Memory B cell (primary cell): Measurements from ENCODE around the gene SH3RF3.
"Not testable (repeated sequence)": the region's sequence is repeated elsewhere in the genome, so short reads cannot be mapped to it uniquely, and the experiment has no call there.

Experiments used
- ATAC-seq: fragments of 150-1000 bp; cut with Tn5 transposase; 2 replicates; pipeline ENCODE4 v1.10.0; 2021; ENCODE audit warnings: low read depth, mild to moderate bottlenecking, moderate library complexity
- DNase-seq, 2 donors: peaks; one replicate each; pipeline ENCODE4 v3.0.0; 2022; ENCODE audit warnings: low spot score in 2 of 2
- H3K27ac Mint-ChIP-seq: one replicate; pipeline ENCODE4 v1.8.0; 2022; ENCODE audit warnings: mild to moderate bottlenecking, moderate library complexity, mixed read lengths
- H3K27me3 Mint-ChIP-seq: one replicate; pipeline ENCODE4 v1.8.0; 2022; ENCODE audit warnings: mixed read lengths
- H3K36me3 Mint-ChIP-seq: one replicate; pipeline ENCODE4 v1.8.0; 2022; ENCODE audit warnings: mild to moderate bottlenecking, mixed read lengths
- H3K4me1 Mint-ChIP-seq: one replicate; pipeline ENCODE4 v1.8.0; 2022; ENCODE audit warnings: mixed read lengths
- H3K4me3 Mint-ChIP-seq: one replicate; pipeline ENCODE4 v1.8.0; 2022; ENCODE audit warnings: mild to moderate bottlenecking, moderate library complexity, mixed read lengths
- H3K9me3 Mint-ChIP-seq: one replicate; pipeline ENCODE4 v1.8.0; 2022; ENCODE audit warnings: mixed read lengths

The SH3RF3 gene

DNA sequence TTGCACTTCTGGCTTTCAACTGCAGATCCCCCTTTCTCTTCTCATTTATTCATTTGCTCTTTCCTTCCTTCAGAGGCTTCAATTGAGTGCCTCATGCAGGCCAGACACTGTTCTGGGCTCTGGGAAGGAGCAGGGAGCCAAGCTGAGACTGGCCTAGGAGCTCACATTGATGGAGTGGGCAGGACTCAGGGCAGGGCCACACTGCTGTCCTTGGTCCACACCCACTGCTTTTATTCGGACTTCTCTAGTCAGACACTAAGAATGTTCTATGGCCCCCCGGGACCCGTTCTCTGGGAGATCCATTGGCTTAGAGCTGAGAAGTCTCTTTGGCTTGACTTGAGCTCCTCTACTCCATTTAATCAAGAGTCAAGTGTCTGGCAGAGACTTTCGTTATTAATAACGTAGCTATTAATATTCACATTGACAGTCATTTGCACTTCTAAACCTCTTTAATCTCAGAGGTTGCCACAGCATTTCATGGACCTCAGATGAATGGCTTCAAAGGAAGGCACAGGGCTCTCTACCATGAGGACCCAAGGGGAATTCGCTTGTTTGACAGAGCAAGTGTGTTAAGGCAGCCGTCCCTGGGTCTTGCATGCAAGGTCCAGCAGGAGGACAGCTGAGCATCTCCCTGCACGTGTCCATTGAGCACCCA lies 20.1 kb downstream of the SH3RF3 start:
- Mint-ChIP-seq H3K9me3 (no peaks in the 10 kb centered on the region), H3K36me3 (no peaks in the 10 kb centered on the region)

DNA sequence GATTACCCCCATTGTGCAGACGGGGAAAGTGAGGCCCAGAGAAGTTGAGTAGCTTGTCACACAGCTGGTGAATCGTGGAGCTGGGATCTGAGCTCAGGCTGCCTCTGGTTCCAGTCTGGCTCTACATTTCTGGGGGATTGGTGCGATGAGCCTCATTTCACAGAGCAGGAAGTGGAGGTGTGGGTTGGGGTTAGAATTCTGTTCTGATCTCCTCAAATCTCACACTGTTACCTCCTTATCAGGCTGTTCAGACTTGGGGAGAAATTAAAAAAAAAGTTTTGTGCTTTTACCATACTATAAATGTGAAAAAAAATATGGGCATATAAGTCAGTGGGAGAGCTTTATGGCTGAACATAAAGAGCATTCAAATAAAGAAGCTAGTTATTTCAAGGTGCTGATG lies 21.6 kb downstream of the SH3RF3 start:
- H3K4me1 Mint-ChIP-seq, result peaks cover 5% of the 10 kb centered on the region
- no peak overlapping the region for H3K27ac Mint-ChIP-seq
- no peak overlapping the region for H3K4me3 Mint-ChIP-seq
- no peak for ATAC-seq
- no peak for DNase-seq
- H3K9me3 Mint-ChIP-seq, result no peaks in the 10 kb centered on the region
- H3K36me3 Mint-ChIP-seq, result no peaks in the 10 kb centered on the region
- H3K27me3 Mint-ChIP-seq, result peaks cover 4% of the 10 kb centered on the region

More for the DNA sequence above, 20.1 kb downstream of the SH3RF3 start:
- DNase-seq (no peak), ATAC-seq (no peak)
- Mint-ChIP-seq H3K27me3 (peaks cover 4% of the 10 kb centered on the region), H3K4me3 (no peak overlapping the region), H3K4me1 (peaks cover 5% of the 10 kb centered on the region), H3K27ac (no peak overlapping the region)

DNA sequence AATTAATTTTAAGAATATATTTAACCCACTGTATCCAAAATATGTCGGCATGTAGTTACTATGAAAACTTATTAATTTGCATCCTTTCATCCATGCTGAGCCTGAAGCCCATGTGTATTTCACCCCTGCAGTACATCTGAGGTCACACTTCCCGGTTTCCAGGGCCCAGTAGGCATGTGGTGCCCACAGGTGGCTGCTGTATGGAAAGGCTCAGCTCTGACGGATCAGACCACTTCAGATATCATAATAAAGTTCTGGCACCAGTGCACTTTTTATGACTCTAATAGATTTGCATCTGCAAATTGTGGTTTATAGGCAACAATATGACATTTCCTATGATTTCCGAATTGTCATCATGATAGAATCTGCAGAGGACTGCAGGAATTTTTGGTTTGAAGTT lies 22.5 kb downstream of the SH3RF3 start:
- Mint-ChIP-seq H3K4me3 (no peak overlapping the region), H3K9me3 (no peaks in the 10 kb centered on the region), H3K27me3 (peaks cover 4% of the 10 kb centered on the region), H3K4me1 (peaks cover 5% of the 10 kb centered on the region), H3K27ac (no peak overlapping the region), H3K36me3 (no peaks in the 10 kb centered on the region)
- DNase-seq (no peak), ATAC-seq (no peak)

DNA sequence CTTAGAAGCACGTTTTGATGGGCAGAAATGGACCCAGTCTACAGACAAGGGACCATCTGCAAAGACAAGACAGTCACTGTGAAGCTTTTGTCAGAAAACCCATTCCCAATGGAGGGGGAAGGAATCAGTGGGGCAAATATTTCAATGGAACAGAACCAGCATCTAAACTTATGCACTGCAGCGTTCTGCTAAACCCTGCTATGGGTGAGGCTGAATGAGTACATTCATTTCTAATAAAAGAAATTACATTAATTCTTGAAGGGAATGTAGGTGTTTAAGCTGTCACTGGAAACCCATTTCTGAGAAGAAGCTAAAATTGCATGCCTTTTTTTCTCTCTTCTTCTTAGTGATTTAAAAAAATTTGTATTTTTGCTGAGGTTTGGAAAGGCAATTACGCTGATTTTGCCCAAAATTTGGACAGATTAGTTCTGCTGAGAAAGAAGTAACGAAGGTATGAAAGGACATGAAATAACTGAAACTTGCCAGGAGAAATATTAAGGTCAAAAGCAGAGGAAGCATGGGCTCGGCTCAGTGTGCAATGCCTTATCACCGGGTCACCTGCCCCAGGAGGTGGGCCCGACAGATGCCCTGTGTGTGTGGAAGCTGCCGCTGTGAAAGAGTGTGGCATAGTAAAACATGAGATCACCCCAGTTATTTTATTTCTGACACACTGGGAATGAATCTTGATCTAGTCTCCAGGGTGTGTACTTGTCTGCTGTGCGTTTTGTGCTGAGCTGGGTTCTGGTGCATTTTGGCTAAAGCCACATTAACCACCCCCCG lies 24.2 kb downstream of the SH3RF3 start:
- Mint-ChIP-seq H3K36me3 (no peaks in the 10 kb centered on the region), H3K4me1 (peaks cover 4% of the 10 kb centered on the region), H3K27me3 (peaks cover 4% of the 10 kb centered on the region), H3K9me3 (no peaks in the 10 kb centered on the region), H3K4me3 (no peak overlapping the region), H3K27ac (no peak overlapping the region)
- no peak for ATAC-seq
- no peak for DNase-seq

DNA sequence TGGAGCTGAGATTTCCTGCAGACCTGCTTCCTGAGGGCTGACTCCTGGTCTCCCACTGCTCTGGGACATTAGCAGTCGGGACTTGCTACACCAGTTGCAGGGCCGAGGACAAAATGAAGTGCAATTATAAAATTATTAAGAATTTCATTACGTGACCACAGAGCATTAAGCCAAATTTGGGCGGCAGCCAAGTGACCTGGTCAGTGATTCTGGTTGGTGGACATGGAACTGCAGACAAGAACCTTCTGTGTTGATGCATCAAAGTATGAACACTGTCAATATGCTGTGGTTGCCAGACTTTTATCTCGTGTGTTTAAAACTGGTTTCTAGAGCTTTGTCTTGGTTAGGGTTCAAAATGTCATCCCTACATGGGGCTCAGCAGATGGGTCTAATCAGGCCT lies 24.8 kb downstream of the SH3RF3 start:
- Mint-ChIP-seq H3K27me3 (peaks cover 4% of the 10 kb centered on the region), H3K27ac (no peak overlapping the region)

DNA sequence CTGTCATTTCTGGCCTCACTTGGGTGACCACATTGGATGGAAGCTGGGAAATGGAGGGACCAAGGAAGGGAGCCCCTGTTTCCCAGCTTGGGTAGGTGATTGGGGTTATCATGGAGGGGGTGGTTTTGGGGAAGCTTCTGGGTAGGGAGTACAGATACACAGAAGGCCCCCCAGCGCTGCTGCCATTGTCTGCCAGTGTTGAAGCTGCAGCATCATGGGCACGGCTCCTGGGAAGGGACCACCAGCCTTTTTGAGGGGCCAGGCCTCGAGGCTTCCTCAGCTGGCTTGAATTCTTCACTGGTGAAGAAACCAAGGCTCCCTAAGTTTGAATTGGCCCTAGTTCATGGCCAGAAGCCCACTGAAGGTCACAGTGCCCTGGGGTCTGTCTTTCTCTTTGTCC lies 25.2 kb downstream of the SH3RF3 start:
- DNase-seq, result no peak

More for the DNA sequence above, 24.8 kb downstream of the SH3RF3 start:
- ATAC-seq, result no peak
- no peak overlapping the region for H3K4me3 Mint-ChIP-seq
- no peaks in the 10 kb centered on the region for H3K9me3 Mint-ChIP-seq
- H3K36me3 Mint-ChIP-seq, result no peaks in the 10 kb centered on the region
- no peak for DNase-seq
- peaks cover 2% of the 10 kb centered on the region for H3K4me1 Mint-ChIP-seq

DNA sequence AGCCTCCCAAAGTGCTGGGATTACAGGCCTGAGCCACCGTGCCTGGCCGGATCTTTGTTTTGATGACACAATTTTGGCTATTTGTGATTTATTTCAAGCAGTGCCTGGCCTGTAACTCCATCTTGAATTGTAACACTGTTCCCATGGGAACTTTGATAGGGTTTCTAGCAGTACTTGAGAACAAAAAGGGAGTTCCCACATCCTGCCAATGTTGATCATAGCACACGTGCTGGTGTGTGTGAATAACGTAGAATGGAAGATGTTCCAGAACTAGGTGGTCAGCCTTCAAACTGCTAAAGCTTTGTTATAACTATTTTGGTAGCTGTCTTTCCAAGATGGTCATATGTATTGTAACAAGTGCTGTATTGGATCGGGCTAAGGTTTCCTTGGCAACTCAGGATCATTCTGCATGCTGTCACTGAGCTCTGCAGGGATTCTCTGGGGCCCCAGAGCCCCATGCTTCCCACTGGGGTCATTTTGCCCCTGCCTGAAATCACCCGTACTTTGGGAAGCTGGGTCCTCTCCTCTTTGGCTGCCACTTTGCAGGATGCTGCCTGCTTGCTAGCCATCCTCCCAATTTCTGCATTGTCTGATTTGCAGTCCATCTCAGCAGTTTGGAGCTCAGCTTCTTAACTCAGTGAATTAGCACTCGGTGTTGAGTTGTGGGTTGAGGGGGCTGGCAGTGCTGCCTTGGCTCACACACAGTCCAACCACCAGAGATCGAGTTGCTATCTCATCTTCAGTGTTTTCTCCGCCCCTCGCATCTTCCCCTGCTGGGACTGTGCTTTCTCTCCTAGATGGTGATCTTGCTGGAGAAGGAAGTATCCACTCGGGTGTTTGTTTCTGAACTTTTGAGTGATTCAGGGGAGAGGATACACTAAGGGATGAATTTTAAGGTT lies 26.8 kb downstream of the SH3RF3 start:
- Mint-ChIP-seq H3K27me3 (peaks cover 3% of the 10 kb centered on the region), H3K4me1 (no peaks in the 10 kb centered on the region)

More for the DNA sequence above, 25.2 kb downstream of the SH3RF3 start:
- no peaks in the 10 kb centered on the region for H3K36me3 Mint-ChIP-seq
- ATAC-seq, result no peak
- no peak overlapping the region for H3K27ac Mint-ChIP-seq
- H3K27me3 Mint-ChIP-seq, result peaks cover 4% of the 10 kb centered on the region
- H3K4me1 Mint-ChIP-seq, result peaks cover 2% of the 10 kb centered on the region
- no peaks in the 10 kb centered on the region for H3K9me3 Mint-ChIP-seq
- no peak overlapping the region for H3K4me3 Mint-ChIP-seq

DNA sequence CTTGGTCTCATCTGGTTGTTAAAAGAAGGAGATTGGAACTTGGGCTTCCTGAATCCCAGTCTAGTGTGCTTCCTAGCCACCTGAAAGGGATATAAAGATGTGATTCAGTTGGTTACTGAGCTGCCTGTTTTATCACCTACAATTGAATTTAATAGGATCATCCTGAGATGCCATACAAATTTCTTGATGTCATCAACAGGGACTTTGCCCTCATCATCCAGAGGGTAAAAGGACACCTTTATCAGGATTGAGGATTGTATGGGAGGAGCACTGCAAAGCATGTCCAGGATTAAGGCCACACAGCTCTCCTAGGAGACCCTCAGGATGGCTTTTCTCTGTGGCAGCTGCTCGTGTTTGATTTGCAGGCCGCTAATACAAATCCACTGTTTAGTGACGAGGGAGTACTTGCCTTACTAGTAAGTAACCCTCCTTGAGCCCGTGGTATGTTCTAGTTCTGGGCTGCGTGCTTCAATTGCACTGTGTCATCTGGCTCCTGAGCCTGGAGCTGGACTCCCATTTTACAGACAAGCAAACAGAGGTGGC lies 28.6 kb downstream of the SH3RF3 start:
- Mint-ChIP-seq H3K27ac (no peak overlapping the region), H3K4me3 (no peak overlapping the region), H3K4me1 (no peaks in the 10 kb centered on the region), H3K27me3 (peaks cover 6% of the 10 kb centered on the region), H3K9me3 (no peaks in the 10 kb centered on the region), H3K36me3 (no peaks in the 10 kb centered on the region)
- no peak for ATAC-seq
- DNase-seq, result no peak

More for the DNA sequence above, 26.8 kb downstream of the SH3RF3 start:
- no peaks in the 10 kb centered on the region for H3K9me3 Mint-ChIP-seq
- DNase-seq (no peak), ATAC-seq (no peak)
- H3K36me3 Mint-ChIP-seq, result no peaks in the 10 kb centered on the region
- H3K27ac Mint-ChIP-seq, result no peak overlapping the region
- no peak overlapping the region for H3K4me3 Mint-ChIP-seq

DNA sequence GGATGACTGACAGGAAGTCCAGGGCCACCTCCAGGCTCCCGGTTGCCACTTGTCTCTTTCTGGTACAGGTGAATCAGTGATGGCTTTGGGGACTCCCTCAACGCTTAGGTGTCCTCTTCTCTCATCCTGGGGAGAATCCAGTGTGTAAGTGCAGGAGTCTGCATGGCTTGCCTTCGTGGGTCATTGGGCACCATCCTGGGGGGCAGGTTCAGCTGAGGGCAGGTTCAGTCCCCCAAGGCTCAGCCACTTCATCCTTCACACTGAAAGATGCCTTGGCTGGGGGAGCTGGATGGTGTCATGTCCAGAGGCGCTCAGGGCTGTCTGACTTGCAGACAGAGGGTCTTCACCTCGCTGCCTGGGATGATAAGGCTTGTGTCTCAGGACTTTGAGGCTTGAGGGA lies 29.2 kb downstream of the SH3RF3 start:
- no peak overlapping the region for H3K4me3 Mint-ChIP-seq
- no peaks in the 10 kb centered on the region for H3K9me3 Mint-ChIP-seq
- H3K36me3 Mint-ChIP-seq, result no peaks in the 10 kb centered on the region
- no peak for DNase-seq
- H3K27me3 Mint-ChIP-seq, result peaks cover 6% of the 10 kb centered on the region
- no peak overlapping the region for H3K27ac Mint-ChIP-seq
- no peaks in the 10 kb centered on the region for H3K4me1 Mint-ChIP-seq
- no peak for ATAC-seq

DNA sequence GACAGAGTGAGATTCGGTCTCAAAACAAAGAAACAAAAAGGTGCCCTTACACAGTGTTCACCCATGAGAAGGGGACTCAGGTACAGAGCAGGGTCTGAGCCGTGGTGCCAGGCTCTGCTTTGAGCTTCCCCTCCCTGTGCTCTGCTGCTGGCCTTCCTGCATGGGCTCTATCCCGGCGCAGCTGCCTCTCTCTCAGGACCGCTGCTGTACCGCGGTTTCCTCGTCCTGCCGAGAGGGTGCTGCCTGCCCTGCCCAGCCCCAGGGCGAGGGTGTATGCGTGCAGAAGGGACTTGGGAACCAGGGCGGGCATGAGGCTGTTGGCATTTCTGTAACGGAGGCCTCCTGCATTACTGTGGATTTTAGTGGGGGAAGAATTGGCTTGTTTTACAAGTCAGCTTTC lies 30.1 kb downstream of the SH3RF3 start:
- DNase-seq, result no peak
- Mint-ChIP-seq H3K27ac (no peak overlapping the region), H3K27me3 (peaks cover 6% of the 10 kb centered on the region), H3K4me1 (no peaks in the 10 kb centered on the region), H3K36me3 (no peaks in the 10 kb centered on the region), H3K4me3 (no peak overlapping the region), H3K9me3 (no peaks in the 10 kb centered on the region)
- ATAC-seq, result no peak

DNA sequence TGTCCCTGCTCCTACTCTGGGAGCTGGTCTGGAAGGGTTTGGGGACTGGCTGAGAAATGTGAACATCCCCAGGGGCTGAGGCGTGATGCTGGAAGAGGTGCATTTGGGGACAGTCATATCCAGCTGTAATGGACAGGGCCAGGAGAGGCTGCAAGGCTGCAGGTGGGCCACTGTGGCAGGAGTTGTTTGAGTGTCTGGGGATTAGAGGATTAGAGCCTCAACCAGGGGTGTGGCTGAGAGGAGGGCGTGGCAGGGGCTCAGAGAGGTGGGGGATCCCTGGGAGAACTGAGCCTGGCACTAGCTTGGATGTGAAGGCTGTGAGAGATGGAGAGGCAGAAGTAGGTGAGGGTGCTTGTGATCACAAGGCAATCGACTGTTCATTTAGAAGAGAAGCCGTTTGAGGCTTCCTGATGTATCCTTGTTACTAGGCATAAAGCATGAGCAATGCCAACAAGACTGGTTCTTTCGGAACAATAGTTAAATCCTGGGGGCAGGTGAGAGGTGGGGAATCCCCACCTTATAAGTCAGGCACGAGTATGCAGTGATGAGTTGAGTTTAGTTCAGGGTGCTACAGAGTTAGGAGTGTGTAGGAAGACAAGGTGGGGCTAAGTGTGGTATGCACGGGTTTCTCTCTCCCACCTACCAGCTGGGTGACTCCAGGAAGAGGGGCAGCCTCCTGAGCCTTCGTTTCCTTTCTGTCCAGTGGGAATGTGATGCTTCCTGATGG lies 31.9 kb downstream of the SH3RF3 start:
- no peak overlapping the region for H3K27ac Mint-ChIP-seq

DNA sequence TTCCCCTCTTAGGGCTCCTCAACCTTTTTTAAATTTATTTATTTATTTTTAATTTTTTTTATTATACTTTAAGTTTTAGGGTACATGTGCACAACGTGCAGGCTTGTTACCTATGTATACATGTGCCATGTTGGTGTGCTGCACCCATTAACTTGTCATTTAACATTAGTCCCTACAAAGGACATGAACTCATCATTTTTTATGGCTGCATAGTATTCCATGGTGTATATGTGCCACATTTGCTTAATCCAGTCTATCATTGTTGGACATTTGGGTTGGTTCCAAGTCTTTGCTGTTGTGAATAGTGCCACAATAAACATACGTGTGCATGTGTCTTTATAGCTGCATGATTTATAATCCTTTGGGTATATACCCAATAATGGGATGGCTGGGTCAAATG lies 33.4 kb downstream of the SH3RF3 start:
- H3K27ac Mint-ChIP-seq, H3K4me3 Mint-ChIP-seq, H3K9me3 Mint-ChIP-seq, DNase-seq, H3K36me3 Mint-ChIP-seq, ATAC-seq, H3K4me1 Mint-ChIP-seq, H3K27me3 Mint-ChIP-seq: not testable (repeated sequence)

More for the DNA sequence above, 31.9 kb downstream of the SH3RF3 start:
- Mint-ChIP-seq H3K36me3 (no peaks in the 10 kb centered on the region), H3K4me3 (no peak overlapping the region), H3K9me3 (peaks cover 1% of the 10 kb centered on the region), H3K27me3 (peaks cover 8% of the 10 kb centered on the region), H3K4me1 (no peaks in the 10 kb centered on the region)
- ATAC-seq (no peak), DNase-seq (no peak)

DNA sequence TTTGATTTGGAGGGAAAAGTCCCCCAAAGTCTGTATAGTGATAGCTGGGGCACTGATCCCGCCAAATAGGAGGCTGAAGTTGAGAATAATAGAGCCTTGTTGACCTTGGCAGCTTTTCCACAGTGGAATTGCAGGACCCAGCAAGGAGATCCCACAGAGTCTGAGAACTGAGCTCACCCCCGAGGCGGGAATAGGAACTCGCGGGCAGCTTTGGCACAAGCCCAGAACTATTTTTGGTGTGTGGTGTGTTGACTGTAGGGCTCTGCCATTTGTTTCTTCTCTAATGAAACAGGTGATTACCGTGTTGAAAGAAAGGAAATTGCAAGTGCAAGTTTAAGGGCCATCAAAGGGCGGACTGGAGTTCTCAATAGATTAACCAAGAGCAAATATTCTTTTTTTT lies 34.0 kb downstream of the SH3RF3 start:
- Mint-ChIP-seq H3K9me3 (peaks cover 2% of the 10 kb centered on the region), H3K4me1 (no peaks in the 10 kb centered on the region), H3K27me3 (peaks cover 8% of the 10 kb centered on the region), H3K4me3 (no peak overlapping the region), H3K27ac (no peak overlapping the region), H3K36me3 (no peaks in the 10 kb centered on the region)
- DNase-seq (no peak), ATAC-seq (no peak)
